Measurements from ENCODE around the gene AMBRA1. TPM values are rescaled to one million over a fixed set of nuclear protein-coding genes. Genes with fewer than 3 reads are reported as not detected.

The AMBRA1 gene
- total and polyA plus RNA-seq, 2 donors (not counting 3 experiments of a cell fraction or from before 2014, with no cell fraction given): 18.4 to 32.4 TPM

DNA sequence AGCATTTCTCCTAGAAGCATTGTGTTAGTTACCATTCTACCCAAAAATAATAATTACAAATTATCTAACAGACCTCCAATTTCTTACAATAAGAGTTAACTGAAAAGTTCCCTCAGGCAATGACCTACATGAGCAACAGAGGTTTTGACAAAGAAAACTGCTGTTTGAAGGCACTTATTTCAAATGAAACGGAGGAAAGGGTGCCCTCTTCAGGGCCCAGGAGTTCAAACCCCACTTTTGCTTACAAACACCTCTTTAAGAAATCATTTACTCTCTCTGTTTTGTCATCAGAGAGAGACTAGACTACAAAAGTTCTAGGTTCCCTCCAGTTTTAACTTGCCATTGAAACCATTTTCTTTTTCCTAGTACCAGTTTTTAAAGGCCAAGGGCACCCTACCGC lies 56.7 kb downstream of the AMBRA1 start:
- Histone ChIP-seq H3K9ac (replicated peaks; ENCODE audit: extremely low read depth, insufficient read depth, low read length) (no peak overlapping the region), H3K4me3 (replicated peaks in 1 of 3; ENCODE audit: insufficient read depth in 1 of 3, low read depth in 1 of 3, low read length in 3 of 3) (no peak overlapping the region), H4K20me1 (replicated peaks; ENCODE audit: control insufficient read depth, extremely low read depth, insufficient read depth, low read length) (peaks cover 7% of the 10 kb centered on the region), H3K27ac (ENCODE audit: insufficient read depth, low read depth, low read length) (no peak overlapping the region), H3K27me3 (ENCODE audit: control insufficient read depth in 2 of 2, insufficient read depth in 2 of 2, low read length in 2 of 2) (no peaks in the 10 kb centered on the region), H3K4me2 (ENCODE audit: insufficient read depth, low read length) (no peak overlapping the region), H3K36me3 (ENCODE audit: control insufficient read depth in 2 of 2, extremely low read depth in 1 of 2, insufficient read depth in 2 of 2, low read length in 2 of 2) (peaks cover 0 to 6% of the 10 kb centered on the region in 2 experiments), H3K9me3 (replicated peaks; ENCODE audit: control insufficient read depth, insufficient read depth, low read length) (no peaks in the 10 kb centered on the region), H2AFZ (ENCODE audit: low read depth, low read length) (no peak overlapping the region), H3K4me1 (ENCODE audit: control insufficient read depth, extremely low read depth, insufficient read depth, low read length) (no peaks in the 10 kb centered on the region), H3K79me2 (ENCODE audit: control insufficient read depth, insufficient read depth, low read length) (peaks cover 37% of the 10 kb centered on the region), H3K9me1 (replicated peaks; ENCODE audit: control insufficient read depth, extremely low read depth, insufficient read depth, low read length) (no peaks in the 10 kb centered on the region)
- FAIRE-seq: peak; percentile 26
- intact Hi-C loops (cut with micrococcal nuclease): loop anchor here (2.0 kb wide), 1 partner anchor 298 kb away; no protein-coding TSS in a partner anchor
- no TSS peak for BruUV-seq (replicated peaks)
- DNase-seq (ENCODE audit: low read depth, low spot score): no peak
- CTCF ChIA-PET: interaction anchor here (1.2 to 11.0 kb wide), 5 partner anchors 15 to 168 kb away, joined by 4 to 114 read pairs (median 5); partner anchors contain the start of gene CHRM4
- TF ChIP-seq FOS (IDR thresholded peaks at IDR 0.05; ENCODE audit: borderline replicate concordance, insufficient read depth, low read length) (no peak), GATA2 (IDR thresholded peaks at IDR 0.05; ENCODE audit: insufficient read depth, insufficient read length, low read depth, low read length) (no peak), CTCF (IDR thresholded peaks at IDR 0.05; ENCODE audit: extremely low read depth in 1 of 2, insufficient read depth in 1 of 2, low read depth in 1 of 2, low read length in 2 of 2) (no peak), EZH2 (IDR thresholded peaks at IDR 0.05; ENCODE audit: borderline replicate concordance, low read depth, low read length, severe bottlenecking) (no peak), MYC (IDR thresholded peaks at IDR 0.05; ENCODE audit: low read depth, low read length) (no peak), JUN (IDR thresholded peaks at IDR 0.05; ENCODE audit: borderline replicate concordance, insufficient read depth, insufficient read length, low read depth) (no peak), POLR2A (IDR thresholded peaks at IDR 0.05; ENCODE audit: low read depth, low read length) (no peak), MAX (IDR thresholded peaks at IDR 0.05; ENCODE audit: insufficient read depth, insufficient read length) (no peak), POLR2AphosphoS5 (IDR thresholded peaks at IDR 0.05; ENCODE audit: insufficient read depth, low read depth, low read length) (no peak)
- dilution Hi-C loops (cut with MboI; ENCODE audit: extremely low pct_ligation_motif_present, low sequenced_read_pairs): no loop called here
- POLR2A ChIA-PET: no interaction called here
